ENCODE measurements around the gene PTBP1. TPM values are rescaled to one million over a fixed set of nuclear protein-coding genes. Genes with fewer than 3 reads are reported as not detected.
A peak's percentile ranks its signal among the peaks of the same experiment; 100 is the strongest.

PTBP1 gene
- total RNA-seq, 1 donor from 2014 or later = 674 TPM

DNA sequence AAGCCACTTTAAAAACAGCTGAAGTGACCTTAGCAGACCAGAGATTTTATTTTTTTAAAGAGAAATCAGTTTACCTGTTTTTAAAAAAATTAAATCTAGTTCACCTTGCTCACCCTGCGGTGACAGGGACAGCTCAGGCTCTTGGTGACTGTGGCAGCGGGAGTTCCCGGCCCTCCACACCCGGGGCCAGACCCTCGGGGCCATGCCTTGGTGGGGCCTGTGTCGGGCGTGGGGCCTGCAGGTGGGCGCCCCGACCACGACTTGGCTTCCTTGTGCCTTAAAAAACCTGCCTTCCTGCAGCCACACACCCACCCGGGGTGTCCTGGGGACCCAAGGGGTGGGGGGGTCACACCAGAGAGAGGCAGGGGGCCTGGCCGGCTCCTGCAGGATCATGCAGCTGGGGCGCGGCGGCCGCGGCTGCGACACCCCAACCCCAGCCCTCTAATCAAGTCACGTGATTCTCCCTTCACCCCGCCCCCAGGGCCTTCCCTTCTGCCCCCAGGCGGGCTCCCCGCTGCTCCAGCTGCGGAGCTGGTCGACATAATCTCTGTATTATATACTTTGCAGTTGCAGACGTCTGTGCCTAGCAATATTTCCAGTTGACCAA, 13.7 kb downstream of the PTBP1 start:
- peaks cover 21% of the 10 kb centered on the region for H3K27me3 Mint-ChIP-seq (ENCODE audit: low read depth)
- TF ChIP-seq CTCF (conservative IDR thresholded peaks at IDR 0.05) = no peak
- H3K4me1 Mint-ChIP-seq = peaks cover 7% of the 10 kb centered on the region
- peaks cover 3% of the 10 kb centered on the region for H3K9me3 Mint-ChIP-seq
- H3K4me3 Mint-ChIP-seq = peak overlapping the region; percentile 51
- H3K27ac Mint-ChIP-seq (ENCODE audit: unreplicated experiment) = no peak overlapping the region
- H3K36me3 Mint-ChIP-seq (ENCODE audit: low read depth) = peaks cover 36% of the 10 kb centered on the region
- no peak for DNase-seq (ENCODE audit: low read depth, low spot score)

DNA sequence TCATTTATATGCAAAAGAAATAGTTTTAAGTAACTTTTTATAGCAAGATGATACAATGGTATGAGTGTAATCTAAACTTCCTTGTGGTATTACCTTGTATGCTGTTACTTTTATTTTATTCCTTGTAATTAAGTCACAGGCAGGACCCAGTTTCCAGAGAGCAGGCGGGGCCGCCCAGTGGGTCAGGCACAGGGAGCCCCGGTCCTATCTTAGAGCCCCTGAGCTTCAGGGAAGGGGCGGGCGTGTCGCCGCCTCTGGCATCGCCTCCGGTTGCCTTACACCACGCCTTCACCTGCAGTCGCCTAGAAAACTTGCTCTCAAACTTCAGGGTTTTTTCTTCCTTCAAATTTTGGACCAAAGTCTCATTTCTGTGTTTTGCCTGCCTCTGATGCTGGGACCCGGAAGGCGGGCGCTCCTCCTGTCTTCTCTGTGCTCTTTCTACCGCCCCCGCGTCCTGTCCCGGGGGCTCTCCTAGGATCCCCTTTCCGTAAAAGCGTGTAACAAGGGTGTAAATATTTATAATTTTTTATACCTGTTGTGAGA, 14.3 kb downstream of the PTBP1 start:
- Mint-ChIP-seq H3K27ac (ENCODE audit: unreplicated experiment) (no peak overlapping the region), H3K27me3 (ENCODE audit: low read depth) (peaks cover 21% of the 10 kb centered on the region), H3K36me3 (ENCODE audit: low read depth) (peaks cover 40% of the 10 kb centered on the region), H3K9me3 (peaks cover 6% of the 10 kb centered on the region), H3K4me1 (peaks cover 7% of the 10 kb centered on the region), H3K4me3 (peak overlapping the region; percentile 38)
- DNase-seq (ENCODE audit: low read depth, low spot score) = no peak
- no peak for TF ChIP-seq CTCF (conservative IDR thresholded peaks at IDR 0.05)

- H3K4me3 Mint-ChIP-seq = peak overlapping the region; percentile 38
- H3K27me3 Mint-ChIP-seq (ENCODE audit: low read depth) = peaks cover 20% of the 10 kb centered on the region
- H3K4me1 Mint-ChIP-seq = peaks cover 7% of the 10 kb centered on the region
- no peak for DNase-seq (ENCODE audit: low read depth, low spot score)
- H3K36me3 Mint-ChIP-seq (ENCODE audit: low read depth) = peaks cover 38% of the 10 kb centered on the region
- no peak for TF ChIP-seq CTCF (conservative IDR thresholded peaks at IDR 0.05)
- peaks cover 7% of the 10 kb centered on the region for H3K9me3 Mint-ChIP-seq
- H3K27ac Mint-ChIP-seq (ENCODE audit: unreplicated experiment) = no peak overlapping the region
These were observed 14.9 kb downstream of the PTBP1 start for GRCh38 chr19:812049-812746.

DNA sequence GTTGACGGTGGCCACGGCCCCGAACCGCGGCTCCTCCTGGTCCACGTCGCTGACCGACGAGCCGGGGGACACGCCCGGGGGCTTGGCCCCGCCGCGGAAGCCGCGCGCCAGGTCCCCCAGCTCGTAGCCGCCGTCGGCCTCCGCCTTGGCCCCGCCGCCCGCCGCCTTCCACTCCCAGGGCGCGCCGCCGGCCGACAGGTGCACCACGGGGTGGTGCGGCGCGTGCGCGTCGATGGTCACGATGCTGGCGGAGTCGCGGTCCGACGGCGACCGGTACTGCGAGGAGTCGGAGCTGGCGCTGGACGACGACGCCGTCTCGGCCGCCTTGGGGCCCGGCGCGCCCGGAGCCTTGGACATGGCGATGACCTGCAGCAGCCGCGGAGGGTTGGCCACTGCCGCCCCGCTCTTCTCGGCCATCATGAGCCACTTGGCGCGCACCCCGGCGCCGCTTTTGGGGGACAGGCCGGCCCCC, 15.5 kb downstream of the PTBP1 start:
- DNase-seq (ENCODE audit: low read depth, low spot score) = no peak
- H3K27me3 Mint-ChIP-seq (ENCODE audit: low read depth) = peaks cover 15% of the 10 kb centered on the region
- peaks cover 1% of the 10 kb centered on the region for H3K4me1 Mint-ChIP-seq
- H3K36me3 Mint-ChIP-seq (ENCODE audit: low read depth) = peaks cover 32% of the 10 kb centered on the region
- H3K9me3 Mint-ChIP-seq = peaks cover 7% of the 10 kb centered on the region
- TF ChIP-seq CTCF (conservative IDR thresholded peaks at IDR 0.05) = no peak
- no peak overlapping the region for H3K27ac Mint-ChIP-seq (ENCODE audit: unreplicated experiment)
- H3K4me3 Mint-ChIP-seq = no peak overlapping the region

GRCh38 chr19:813219-814151, 16.2 kb downstream of the PTBP1 start:
- Mint-ChIP-seq H3K9me3 (peaks cover 7% of the 10 kb centered on the region), H3K4me1 (no peaks in the 10 kb centered on the region), H3K27me3 (ENCODE audit: low read depth) (peaks cover 14% of the 10 kb centered on the region), H3K4me3 (peak overlapping the region; percentile 77), H3K27ac (ENCODE audit: unreplicated experiment) (no peak overlapping the region), H3K36me3 (ENCODE audit: low read depth) (peaks cover 30% of the 10 kb centered on the region)
- DNase-seq (ENCODE audit: low read depth, low spot score) = no peak
- TF ChIP-seq CTCF (conservative IDR thresholded peaks at IDR 0.05) = no peak
